AG09319 (cell line): ENCODE data around the gene ABCB8.
A peak's percentile ranks its signal among the peaks of the same experiment; 100 is the strongest.

Experiments used
- DNase-seq: peaks from one replicate; pipeline ENCODE4 v3.0.0-alpha.2; 2010; ENCODE audit warnings: low read depth; ENCODE audit errors: extremely low read depth
- TF ChIP-seq, protein P1 (sequence below): IDR thresholded peaks from 2 replicates; pipeline ENCODE4 v1.5.1; 2011; ENCODE audit warnings: low read depth, mild to moderate bottlenecking, inconsistent platforms, low read length, moderate library complexity

ABCB8 gene

DNA sequence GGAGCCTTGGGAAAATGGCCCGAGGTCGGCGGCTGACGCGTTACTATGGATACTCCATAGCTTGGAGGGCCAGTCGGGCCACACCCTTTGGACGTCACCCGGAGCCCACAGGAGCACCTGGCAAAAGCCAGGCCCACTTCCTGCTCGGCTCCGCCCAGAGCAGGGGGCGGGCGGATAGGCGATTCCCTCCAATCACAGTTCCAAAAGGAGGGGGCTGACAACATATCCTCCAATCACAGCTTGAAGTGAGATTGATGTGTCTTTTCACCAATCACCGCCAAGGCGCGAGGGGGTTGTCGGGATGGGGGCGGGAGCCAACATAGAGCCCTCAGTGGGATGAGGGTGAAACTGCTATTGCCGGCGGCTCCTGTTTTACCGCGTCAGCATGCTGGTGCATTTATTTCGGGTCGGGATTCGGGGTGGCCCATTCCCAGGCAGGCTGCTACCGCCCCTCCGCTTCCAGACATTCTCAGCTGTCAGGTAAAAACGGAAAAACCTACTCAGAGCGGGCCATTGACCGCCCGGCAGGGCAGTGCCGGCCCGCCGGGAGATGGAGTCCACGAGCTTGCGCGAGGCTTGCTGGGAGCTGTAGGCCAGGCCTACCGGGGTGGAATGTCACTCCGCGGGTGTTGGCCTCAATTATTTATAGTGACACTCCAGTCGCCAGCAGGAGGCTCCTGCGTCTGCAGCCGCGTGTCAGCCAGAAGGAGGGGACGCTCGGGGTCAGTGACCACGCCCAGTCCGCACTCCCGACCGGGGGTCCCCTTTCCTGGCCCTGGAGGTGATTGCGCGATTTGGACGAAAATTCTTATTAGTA is at the start of gene ABCB8:
ABCB8 (plus strand) TSS at position 320 of the 817 bp plus-strand sequence; CDS start at position 386, 66 bp downstream.
- DNase-seq: peak; percentile 98
- TF ChIP-seq, protein P1, sequence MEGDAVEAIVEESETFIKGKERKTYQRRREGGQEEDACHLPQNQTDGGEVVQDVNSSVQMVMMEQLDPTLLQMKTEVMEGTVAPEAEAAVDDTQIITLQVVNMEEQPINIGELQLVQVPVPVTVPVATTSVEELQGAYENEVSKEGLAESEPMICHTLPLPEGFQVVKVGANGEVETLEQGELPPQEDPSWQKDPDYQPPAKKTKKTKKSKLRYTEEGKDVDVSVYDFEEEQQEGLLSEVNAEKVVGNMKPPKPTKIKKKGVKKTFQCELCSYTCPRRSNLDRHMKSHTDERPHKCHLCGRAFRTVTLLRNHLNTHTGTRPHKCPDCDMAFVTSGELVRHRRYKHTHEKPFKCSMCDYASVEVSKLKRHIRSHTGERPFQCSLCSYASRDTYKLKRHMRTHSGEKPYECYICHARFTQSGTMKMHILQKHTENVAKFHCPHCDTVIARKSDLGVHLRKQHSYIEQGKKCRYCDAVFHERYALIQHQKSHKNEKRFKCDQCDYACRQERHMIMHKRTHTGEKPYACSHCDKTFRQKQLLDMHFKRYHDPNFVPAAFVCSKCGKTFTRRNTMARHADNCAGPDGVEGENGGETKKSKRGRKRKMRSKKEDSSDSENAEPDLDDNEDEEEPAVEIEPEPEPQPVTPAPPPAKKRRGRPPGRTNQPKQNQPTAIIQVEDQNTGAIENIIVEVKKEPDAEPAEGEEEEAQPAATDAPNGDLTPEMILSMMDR: peak; percentile 44

DNA sequence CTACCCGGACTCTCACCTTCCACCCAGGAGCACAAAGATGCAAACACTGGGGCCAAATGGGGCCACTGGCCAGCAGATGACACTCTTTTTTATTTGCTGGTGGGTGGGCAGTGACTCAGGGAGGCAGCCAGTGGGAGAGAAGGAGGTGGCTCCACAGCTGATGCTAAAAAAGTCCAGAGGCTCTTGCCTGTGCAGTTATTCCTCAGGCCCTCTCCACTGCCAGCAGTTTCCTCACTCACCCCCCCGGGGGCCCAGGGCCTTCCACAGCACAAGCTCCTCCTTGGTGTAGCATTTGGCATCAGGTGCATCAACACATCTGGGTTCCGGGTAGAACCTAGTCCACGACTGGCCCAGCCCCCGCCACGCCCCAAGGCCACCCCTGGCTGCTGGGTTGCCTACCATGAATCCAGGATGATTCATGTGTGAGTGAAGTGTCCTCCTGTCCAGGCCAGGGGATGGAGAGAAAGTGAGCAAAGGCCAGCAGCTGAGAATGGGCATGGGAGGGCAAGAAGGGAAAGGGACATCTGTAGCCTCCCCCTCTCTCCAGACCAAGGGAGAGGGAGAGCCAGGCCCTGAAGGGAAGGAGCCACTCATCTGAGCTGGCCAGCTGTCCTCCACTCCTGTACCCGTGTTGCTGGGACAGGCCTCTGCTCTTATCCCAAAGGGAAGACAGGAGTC is 48.4 kb upstream of the ABCB8 start:
- TF ChIP-seq, protein P1: no peak
- DNase-seq: no peak

DNA sequence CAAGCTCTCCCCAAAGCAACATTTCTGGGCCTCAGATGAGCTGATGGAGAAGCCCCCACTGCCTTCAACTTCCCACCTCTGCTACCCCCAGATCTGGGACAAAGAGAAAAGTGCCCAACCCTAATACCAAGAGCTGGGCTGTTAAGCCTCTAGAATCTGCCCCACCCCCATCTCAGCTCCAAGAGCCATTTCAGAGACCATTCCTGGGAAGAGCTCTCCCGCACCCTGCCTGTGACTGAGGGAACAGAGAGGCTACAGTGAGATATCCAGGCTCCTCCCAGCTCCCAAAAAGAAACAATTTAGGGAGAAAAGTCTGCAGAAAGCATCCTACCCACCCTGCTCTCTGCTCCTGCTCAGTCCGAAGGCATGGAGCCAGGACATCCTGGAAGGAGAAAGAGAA is 47.6 kb upstream of the ABCB8 start:
- no peak for DNase-seq
- TF ChIP-seq, protein P1: no peak

DNA sequence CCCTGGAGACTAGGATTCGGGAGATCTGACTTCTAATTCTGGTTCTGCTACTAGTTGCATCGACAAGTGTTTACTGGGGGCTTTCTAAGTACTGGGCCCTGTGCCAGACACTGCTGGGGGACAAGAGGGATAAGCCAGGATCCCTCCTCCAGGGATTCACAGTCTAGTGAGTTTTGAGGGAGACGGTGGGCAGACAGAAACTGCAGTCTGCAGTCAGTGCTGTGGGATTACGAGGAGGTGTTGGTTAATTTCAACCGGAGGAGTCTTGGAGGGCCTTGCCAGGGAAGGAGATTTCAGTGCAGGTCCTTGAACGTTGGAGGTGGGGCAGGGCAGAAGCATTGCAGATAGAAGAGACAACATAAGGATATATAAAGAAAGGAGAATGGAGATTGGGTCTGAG is 46.6 kb upstream of the ABCB8 start:
- DNase-seq: no peak
- TF ChIP-seq, protein P1: no peak

DNA sequence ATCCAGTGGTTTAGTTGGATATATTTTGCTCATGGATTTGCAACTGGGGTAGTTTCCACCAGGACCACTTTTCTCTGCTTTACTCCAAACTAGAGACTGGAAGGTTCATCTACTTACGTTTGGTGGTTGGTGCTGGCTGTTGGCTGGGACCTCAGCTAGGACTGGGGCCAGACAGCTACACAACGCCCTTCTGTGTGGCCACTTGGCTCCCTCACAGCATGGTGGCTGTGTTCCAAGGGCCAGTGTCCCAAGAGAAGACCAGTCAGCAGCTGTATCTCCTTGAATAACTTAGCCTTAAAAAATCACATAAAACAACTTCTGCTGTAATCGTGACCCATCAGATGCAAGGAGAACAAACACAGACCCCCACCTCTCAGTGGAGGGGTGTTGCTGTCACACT is 45.9 kb upstream of the ABCB8 start:
- no peak for DNase-seq
- TF ChIP-seq, protein P1: no peak

DNA sequence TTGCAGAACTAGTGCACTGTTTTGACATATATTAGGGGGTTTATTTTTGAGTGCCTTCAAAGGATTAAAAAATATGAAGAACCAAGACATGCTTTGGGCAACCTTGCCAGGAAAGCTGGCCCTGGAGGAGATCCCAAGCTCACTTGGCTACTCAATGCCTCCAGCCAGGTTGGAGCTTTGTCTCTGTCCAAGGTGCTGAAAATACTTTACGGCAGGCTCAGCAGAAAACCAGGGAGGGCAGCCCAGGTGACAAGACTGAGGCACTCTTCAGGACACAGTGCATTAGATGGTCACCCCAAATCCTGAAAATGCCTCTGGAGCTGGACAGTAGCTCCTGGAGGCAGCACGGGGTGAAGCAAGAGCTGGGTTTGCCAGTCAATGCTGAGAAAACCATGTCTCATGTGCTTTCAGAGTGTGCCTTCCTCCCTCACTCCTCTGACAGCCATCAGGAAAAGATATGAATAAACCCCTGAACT is 44.3 kb upstream of the ABCB8 start:
- TF ChIP-seq, protein P1: no peak
- no peak for DNase-seq

DNA sequence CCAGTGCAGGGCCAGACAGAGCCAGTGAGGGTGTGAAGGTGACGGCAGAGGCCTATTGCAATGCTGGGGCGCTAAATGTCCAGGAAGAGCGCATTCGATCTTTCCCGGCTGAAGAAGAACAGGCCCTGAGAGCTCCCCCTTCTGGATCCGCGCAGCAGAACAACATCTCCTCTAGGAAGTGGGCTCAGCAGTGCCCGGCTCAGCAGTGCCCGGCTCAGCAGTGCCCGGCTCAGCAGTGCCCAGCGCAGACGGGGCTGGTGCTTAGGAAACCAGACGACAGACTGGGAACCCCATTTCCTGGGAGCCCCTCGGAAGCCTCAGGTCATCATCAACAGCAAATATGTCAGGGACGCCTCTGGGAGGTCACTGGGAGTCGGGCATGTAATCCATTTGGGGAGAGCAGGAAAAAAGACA is 42.1 kb upstream of the ABCB8 start:
- no peak for DNase-seq
- TF ChIP-seq, protein P1: peak; percentile 76
